ENCODE results near the gene NFE2.

NFE2 gene

GRCh38 chr12:54273981-54274380 lies 26.8 kb downstream of the NFE2 start:
- DNase-seq (ENCODE audit: low spot score): no peak
- in situ Hi-C loops (cut with MboI; ENCODE audit: low sequenced_read_pairs, unreplicated experiment): no loop called here
- no peak for TF ChIP-seq CTCF (IDR thresholded peaks at IDR 0.05; ENCODE audit: borderline replicate concordance, control extremely low read depth, extremely low read depth, insufficient read depth, missing control alignments)

GRCh38 chr12:54272214-54272613 lies 28.6 kb downstream of the NFE2 start:
- TF ChIP-seq CTCF (IDR thresholded peaks at IDR 0.05; ENCODE audit: borderline replicate concordance, control extremely low read depth, extremely low read depth, insufficient read depth, missing control alignments): no peak

GRCh38 chr12:54270345-54270744 lies 30.5 kb downstream of the NFE2 start:
- no peak for TF ChIP-seq CTCF (IDR thresholded peaks at IDR 0.05; ENCODE audit: borderline replicate concordance, control extremely low read depth, extremely low read depth, insufficient read depth, missing control alignments)
- in situ Hi-C loops (cut with MboI; ENCODE audit: low sequenced_read_pairs, unreplicated experiment): no loop called here
- DNase-seq (ENCODE audit: low spot score): no peak

More at GRCh38 chr12:54272214-54272613, 28.6 kb downstream of the NFE2 start:
- no peak for DNase-seq (ENCODE audit: low spot score)
- in situ Hi-C loops (cut with MboI; ENCODE audit: low sequenced_read_pairs, unreplicated experiment): no loop called here

- DNase-seq (ENCODE audit: low spot score): no peak
- in situ Hi-C loops (cut with MboI; ENCODE audit: low sequenced_read_pairs, unreplicated experiment): no loop called here
- TF ChIP-seq CTCF (IDR thresholded peaks at IDR 0.05; ENCODE audit: borderline replicate concordance, control extremely low read depth, extremely low read depth, insufficient read depth, missing control alignments): no peak
Observed at GRCh38 chr12:54266852-54267251, 34.0 kb downstream of the NFE2 start.

GRCh38 chr12:54265364-54265812 lies 35.4 kb downstream of the NFE2 start:
- DNase-seq (ENCODE audit: low spot score): no peak
- no peak for TF ChIP-seq CTCF (IDR thresholded peaks at IDR 0.05; ENCODE audit: borderline replicate concordance, control extremely low read depth, extremely low read depth, insufficient read depth, missing control alignments)
- in situ Hi-C loops (cut with MboI; ENCODE audit: low sequenced_read_pairs, unreplicated experiment): no loop called here

GRCh38 chr12:54262403-54262925 lies 38.4 kb downstream of the NFE2 start:
- in situ Hi-C loops (cut with MboI; ENCODE audit: low sequenced_read_pairs, unreplicated experiment): no loop called here

More at GRCh38 chr12:54262403-54262925, 38.4 kb downstream of the NFE2 start:
- TF ChIP-seq CTCF (IDR thresholded peaks at IDR 0.05; ENCODE audit: borderline replicate concordance, control extremely low read depth, extremely low read depth, insufficient read depth, missing control alignments): no peak
- DNase-seq (ENCODE audit: low spot score): no peak

Measured in GM13976 (cell line).